Left renal pelvis (tissue), 4 donors: ENCODE results near the gene FGD4. TPM values are rescaled to one million over a fixed set of nuclear protein-coding genes. Genes with fewer than 3 reads are reported as not detected.
"Not testable (repeated sequence)": the region's sequence is repeated elsewhere in the genome, so short reads cannot be mapped to it uniquely, and the experiment has no call there.

Experiments used
- DNase-seq, 4 donors: peaks; one replicate each; pipeline ENCODE4 v3.0.0-alpha.2; 2013; ENCODE audit warnings: low read depth in 4 of 4, low spot score in 3 of 4
- polyA plus RNA-seq, 4 donors: library from polyadenylated mRNA; unstranded; fragments of 120-200 nt; gene quantifications; one replicate each; pipeline ENCODE4 v1.2.1, GENCODE V29; 2013; ENCODE audit not compliant: insufficient read length in 4 of 4

Gene FGD4
- polyA plus RNA-seq, 4 donors: 3.4 to 18.5 (median 14.9) TPM

- no peak for DNase-seq
These were observed 149.4 kb downstream of the FGD4 start for GRCh38 chr12:32548691-32549281.

- no peak for DNase-seq
These were observed 150.3 kb downstream of the FGD4 start for GRCh38 chr12:32549675-32550079.

DNA sequence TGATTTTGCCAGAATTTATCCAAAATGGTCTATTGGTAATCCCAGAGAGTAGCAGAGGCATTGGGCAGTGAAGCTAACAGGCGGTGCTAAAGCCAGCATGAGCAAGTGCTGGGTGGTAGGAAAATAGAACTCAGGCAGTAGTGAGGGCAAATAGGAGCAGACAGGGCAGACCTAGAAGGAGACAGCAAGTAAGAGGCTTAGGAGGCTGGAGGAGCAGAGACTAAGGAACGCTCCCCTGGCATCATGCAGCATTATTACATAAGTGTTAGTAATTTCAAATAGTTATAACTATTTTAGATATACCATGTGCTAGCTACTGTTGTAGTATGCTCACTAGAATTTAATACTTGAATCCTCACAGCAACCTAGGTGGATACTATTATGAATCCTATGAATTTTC lies 151.7 kb downstream of the FGD4 start:
- no peak for DNase-seq

GRCh38 chr12:32558903-32559302 lies 159.5 kb downstream of the FGD4 start:
- DNase-seq: no peak

DNA sequence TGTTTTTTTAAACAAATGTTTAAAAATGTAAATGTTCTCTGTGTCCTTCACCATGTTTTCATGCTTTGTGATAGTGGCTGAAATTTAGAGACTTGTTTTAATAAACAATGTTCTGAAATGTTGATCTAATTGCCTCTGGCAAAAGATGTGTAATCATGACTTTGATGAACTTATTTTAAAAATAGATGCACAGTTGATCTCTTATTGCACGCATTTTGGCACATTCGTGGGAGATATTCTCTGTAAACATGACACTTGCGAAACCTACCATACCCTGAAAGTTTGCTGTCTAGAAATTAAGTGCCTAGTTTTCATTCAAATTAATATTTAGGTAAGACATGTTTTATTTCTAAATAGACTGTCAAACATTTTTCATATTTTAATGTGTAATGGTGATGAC lies 160.1 kb downstream of the FGD4 start:
- DNase-seq: no peak

GRCh38 chr12:32560520-32560919 lies 161.2 kb downstream of the FGD4 start:
- no peak for DNase-seq

DNA sequence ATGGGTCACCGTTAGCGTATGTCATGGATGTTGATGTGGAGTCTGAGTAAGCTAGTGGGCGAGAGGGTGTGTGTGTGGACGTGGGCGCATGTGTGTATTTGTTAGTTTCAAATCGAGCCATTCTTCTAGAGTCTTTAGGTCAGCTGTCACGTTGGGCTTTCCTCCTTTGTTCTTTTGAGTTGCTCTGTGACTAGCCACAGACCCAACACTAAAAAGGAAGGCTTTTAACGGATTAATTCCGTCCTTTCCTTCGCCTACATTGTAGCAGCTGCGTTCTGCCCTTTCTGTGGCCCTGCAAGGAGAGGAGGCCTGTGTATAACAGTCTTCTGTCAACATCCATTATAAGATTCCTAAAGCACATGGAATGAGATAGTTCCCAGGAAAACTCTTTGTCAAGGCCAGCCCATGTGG lies 162.6 kb downstream of the FGD4 start:
- DNase-seq: no peak

DNA sequence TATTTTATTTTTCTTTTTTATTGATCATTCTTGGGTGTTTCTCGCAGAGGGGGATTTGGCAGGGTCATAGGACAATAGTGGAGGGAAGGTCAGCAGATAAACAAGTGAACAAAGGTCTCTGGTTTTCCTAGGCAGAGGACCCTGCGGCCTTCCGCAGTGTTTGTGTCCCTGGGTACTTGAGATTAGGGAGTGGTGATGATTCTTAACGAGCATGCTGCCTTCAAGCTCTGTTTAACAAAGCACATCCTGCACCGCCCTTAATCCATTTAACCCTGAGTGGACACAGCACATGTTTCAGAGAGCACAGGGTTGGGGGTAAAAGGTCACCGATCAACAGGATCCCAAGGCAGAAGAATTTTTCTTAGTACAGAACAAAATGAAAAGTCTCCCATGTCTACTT lies 163.1 kb downstream of the FGD4 start:
- DNase-seq: not testable (repeated sequence)

DNA sequence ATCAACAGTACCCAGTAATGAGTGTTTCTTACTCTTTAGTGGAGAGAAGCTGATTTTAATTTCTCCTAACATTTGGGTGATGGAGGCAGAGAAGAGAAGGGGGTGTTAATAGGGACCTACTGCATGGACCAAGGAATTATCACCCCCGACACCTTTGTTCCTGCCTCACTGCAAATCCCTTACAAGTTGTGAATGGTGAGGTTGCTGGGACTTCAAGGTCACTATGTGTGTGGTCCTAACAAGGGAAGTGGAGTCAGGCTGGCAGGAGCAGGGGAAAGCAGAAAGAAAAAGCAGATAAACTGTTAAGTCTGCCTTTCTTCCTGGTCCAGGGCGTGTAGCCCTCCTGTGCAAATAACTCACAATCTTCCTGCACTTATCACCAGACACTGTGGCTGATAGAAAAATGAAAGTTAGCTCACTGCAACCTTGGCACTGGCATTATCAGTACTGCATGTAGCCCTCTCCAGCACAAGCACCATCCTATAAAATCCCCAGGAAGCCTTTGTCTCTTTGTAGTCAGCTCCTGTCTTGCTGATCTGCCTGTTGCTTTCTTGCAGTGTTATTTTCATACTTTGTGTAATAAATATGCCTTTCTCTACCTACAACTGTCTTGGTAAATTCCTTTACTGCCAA lies 167.4 kb downstream of the FGD4 start:
- DNase-seq: no peak

DNA sequence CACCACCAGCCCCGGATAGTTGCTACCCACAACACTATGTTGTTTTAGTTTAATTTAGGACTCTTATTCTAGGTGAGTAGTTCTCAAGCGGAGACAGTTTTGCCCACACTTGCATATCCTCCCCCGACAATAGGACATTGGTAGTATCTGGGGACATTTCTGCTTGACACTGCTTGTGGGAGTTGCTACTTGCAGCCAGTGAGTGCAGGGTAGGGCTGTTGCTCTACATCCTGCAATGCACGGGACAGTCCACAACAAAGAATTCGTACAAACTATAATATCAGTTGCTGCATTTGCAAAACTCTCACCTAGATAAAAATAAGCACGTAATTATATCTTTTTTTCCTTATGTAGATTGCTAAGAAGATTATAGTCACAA lies 167.9 kb downstream of the FGD4 start:
- DNase-seq: no peak

DNA sequence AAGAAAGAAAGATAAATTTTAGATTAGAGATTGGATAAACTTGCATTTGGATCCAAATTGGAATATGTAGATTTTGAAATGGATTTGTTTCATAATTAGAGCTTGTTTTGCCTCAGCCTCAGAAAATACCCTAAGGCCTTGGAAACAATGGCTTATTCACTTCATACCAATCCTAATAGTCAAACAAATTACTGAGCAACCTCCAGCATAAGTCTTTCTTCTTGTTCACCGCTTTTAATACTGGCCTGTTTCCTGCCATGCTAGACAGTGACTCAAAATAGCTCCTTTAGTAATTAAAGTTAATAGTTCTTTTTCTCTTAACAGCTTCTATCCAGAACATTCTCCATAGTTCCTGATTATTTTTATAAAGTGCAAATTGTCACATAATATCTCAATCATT lies 168.9 kb downstream of the FGD4 start:
- DNase-seq: no peak

GRCh38 chr12:32569259-32569658 lies 169.9 kb downstream of the FGD4 start:
- DNase-seq: no peak

DNA sequence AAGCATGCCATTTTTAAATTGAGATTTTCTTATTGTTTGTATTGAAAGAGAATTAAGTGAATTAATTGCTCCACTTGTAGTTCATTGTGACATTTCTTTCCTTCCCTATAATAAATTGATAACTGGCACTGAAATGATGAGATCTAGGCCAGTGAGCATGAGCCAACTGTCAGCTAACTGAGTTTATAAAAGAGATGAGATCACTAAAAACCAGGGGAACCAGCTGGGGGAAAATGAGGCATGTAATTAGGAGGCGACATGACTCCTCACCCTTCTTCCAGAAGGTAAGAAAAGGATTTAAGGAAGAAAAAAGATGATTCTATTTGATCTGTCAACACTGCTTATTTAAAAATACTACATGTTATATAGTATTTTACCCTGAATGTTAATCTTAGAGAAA lies 175.2 kb downstream of the FGD4 start:
- no peak for DNase-seq

GRCh38 chr12:32577328-32577727 lies 178.0 kb downstream of the FGD4 start:
- DNase-seq: no peak

- DNase-seq: no peak
These were observed 184.2 kb downstream of the FGD4 start for GRCh38 chr12:32583534-32583933.

DNA sequence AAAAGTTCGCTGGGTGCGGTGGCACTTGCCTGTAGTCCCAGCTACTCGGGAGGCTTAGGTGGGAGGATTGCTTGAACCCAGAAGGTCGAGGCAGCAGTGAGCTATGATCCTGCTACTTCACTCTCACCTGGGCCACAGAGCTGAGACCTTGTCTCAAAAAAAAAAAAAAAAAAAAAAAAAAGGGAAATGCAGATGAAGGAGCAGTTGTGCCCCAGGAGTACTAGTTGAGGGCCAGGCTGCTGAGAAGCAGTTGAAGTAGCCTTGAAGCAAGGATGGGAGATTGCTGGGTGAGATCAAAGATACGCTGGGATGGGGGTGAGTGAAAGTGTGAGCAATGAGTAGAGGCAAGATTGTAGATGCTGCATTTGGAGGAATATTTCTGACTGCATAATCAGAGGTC lies 186.3 kb downstream of the FGD4 start:
- DNase-seq: no peak

DNA sequence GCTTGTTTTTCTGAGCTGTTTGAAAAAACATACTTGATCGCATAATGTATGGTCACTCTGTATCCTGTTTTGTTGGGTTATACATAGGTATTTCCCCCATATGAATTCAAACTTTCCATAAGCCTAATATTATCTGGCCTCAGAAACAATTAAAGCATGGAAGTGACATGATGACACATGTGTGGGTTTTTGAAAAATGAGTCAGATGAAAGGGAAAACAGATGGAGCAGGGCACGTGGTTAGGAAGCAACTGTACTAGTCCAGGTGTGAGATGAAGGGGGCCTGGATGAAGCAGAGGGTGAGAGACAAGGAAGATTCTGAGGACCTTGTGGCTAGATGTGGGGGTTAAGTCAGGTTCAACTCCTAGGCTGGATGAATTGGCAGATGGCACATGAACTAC lies 187.0 kb downstream of the FGD4 start:
- DNase-seq: no peak

DNA sequence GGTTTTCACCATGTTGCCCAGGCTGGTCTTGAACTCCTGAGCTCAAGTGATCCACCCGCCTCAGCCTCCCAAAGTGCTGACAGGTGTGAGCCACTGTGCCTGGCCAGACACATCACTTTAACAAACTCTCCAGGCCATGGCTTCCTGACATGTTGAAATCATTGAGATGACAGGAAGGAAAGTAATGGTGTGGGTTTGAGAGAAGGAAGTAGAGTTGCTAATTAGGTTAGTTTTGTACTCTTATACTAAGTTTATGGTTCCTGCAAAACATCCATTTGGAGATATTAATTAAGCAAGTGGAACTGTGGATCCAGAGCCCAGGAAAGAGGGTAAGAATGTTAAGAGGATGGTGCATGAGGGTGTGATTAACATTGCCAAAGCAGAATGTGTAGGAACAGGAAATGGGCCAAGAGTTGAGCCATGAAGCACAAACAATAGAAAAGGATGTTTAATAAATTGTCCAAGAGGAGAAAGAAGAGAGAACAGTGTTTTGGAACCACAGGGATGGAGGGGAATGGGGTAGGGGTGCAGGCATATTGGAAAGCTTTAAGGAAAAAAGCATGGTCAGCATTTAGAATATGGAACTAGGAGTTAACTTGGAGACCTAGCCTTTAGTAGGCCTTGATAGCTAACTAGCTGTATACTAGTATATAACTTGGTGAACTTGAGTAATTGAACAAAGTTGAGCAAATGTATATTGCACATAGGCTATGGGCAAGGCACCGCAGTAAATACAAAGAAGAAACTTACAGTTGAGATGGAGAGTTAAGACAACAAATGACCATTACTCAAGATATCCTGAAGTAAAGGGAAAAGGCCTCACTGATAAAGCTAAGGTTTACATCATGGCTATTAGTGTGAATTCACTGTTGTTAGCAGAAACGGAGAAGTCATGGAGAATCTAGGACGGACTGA lies 188.5 kb downstream of the FGD4 start:
- DNase-seq: no peak

DNA sequence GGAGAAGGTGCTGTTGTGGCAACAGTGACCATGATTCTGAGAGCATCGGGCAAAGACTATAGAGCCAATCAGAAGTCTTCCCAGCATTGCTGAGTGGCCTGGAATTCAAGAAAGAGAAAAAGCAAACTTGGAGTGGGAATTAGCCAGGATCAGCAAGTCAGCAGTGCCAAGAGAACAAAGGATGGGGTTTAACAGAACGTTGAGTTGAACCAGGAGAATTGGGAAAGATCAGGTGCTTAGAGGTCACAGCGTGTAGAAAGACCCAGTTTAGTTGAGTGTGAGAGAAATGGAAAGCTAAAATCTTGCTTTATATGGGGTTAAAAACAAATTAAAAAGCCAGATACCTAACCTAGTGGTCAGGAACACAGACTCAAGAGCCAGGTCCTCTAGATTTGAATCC lies 189.2 kb downstream of the FGD4 start:
- no peak for DNase-seq

DNA sequence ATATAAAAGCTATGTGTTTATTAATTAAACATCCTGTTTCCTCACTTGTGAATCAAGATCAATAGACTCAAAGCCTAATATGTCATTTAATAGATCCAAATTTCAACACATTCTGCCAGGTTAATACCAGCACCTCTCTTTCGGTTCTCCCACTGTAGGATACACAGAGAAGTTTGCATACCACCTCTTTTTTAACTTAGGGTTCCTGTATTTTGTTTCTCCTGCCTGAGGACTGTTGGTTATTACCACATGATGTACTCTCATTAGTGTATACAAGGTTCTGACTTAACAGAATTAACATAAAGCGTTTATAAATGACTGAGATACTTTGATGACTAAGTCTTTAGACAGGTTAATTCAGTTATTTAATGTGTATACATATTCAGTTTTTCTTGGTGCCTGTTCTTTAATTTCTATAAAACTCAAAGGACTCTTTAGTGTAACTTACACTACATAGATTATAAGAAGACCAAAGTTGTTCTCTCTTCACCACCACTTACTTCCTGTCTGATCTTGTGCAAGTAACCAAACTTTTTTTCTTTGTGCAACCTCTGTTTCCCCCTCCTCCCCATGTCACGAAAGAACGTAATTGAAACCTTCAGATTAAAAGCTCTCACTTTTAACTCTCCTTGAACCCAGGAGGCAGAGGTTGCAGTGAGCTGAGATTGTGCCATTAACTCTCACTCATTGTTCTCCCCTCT lies 190.0 kb downstream of the FGD4 start:
- no peak for DNase-seq

DNA sequence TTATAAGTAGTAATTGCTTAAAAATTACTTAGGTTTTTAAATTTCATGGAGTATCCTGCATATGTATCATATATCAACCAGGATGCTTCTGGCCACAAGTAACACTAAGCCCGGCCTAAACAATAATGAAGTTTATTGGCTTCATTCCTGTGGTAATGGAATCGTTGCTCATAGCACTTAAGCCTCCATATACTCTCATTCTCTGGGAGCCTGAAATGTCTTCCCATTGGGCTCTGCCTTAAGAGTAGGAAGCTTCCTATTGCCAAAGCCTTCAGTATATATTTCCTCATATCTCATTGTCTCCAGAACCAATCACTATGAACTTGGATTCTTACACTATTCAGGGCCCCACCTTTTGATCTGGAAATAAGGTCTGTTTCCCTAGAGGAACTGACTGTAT lies 195.9 kb downstream of the FGD4 start:
- DNase-seq: no peak
